GM12873 (cell line): ENCODE measurements around the gene GGNBP2.

Experiments
- CTCF ChIP-seq: IDR thresholded peaks from 2 replicates; pipeline ENCODE4 v1.5.1; 2012; ENCODE audit warnings: low read depth, mild to moderate bottlenecking, moderate library complexity, low read length, control low read depth; ENCODE audit not compliant: insufficient read depth; ENCODE audit errors: missing control alignments

GGNBP2 gene

GRCh38 chr17:36592316-36592715 is 47.6 kb downstream of the GGNBP2 start:
- no peak for TF ChIP-seq CTCF

GRCh38 chr17:36592716-36593321 is 48.1 kb downstream of the GGNBP2 start:
- TF ChIP-seq CTCF: no peak

- no peak for TF ChIP-seq CTCF
These were observed 49.1 kb downstream of the GGNBP2 start for GRCh38 chr17:36593656-36594316.

- no peak for TF ChIP-seq CTCF
These were observed 50.1 kb downstream of the GGNBP2 start for GRCh38 chr17:36594626-36595401.

- no peak for TF ChIP-seq CTCF
These were observed 52.5 kb downstream of the GGNBP2 start for GRCh38 chr17:36597226-36597625.

- TF ChIP-seq CTCF: no peak
These were observed 53.4 kb downstream of the GGNBP2 start for GRCh38 chr17:36597866-36598777.
